Hepatocyte (in vitro differentiated cells): ENCODE measurements around the gene GPRC5A. TPM values are rescaled to one million over a fixed set of nuclear protein-coding genes. Genes with fewer than 3 reads are reported as not detected.

Experiments used
- DNase-seq: peaks from one replicate; pipeline ENCODE4 v3.0.0-alpha.2; 2016; ENCODE audit warnings: low spot score
- H2AFZ ChIP-seq: fragments of 200-600 bp; sonication (generic); 2 replicates; pipeline ENCODE4 v1.6.0; 2016; ENCODE audit warnings: antibody characterized with exemption, mild to moderate bottlenecking
- H3K27ac ChIP-seq: fragments of 200-600 bp; sonication (generic); 2 replicates; pipeline ENCODE4 v1.5.1; 2016; ENCODE audit warnings: mild to moderate bottlenecking
- H3K27me3 ChIP-seq: fragments of 200-600 bp; sonication (generic); 2 replicates; pipeline ENCODE4 v1.6.1; 2016
- H3K36me3 ChIP-seq: fragments of 200-600 bp; sonication (generic); replicated peaks from 2 replicates; pipeline ENCODE4 v1.5.1; 2016; ENCODE audit warnings: low read depth; ENCODE audit not compliant: insufficient read depth
- H3K4me1 ChIP-seq: fragments of 200-600 bp; sonication (generic); 2 replicates; pipeline ENCODE4 v1.5.1; 2016; ENCODE audit warnings: mild to moderate bottlenecking, moderate library complexity; ENCODE audit not compliant: insufficient read depth
- H3K4me2 ChIP-seq: fragments of 200-600 bp; sonication (generic); 2 replicates; pipeline ENCODE4 v1.6.0; 2016
- H3K4me3 ChIP-seq: fragments of 200-600 bp; sonication (generic); 2 replicates; pipeline ENCODE4 v1.5.1; 2016; ENCODE audit warnings: mild to moderate bottlenecking
- H3K79me2 ChIP-seq: fragments of 200-600 bp; sonication (generic); 2 replicates; pipeline ENCODE4 v1.6.0; 2017; ENCODE audit warnings: mild to moderate bottlenecking
- H3K9me2 ChIP-seq: fragments of 200-600 bp; sonication (generic); replicated peaks from 2 replicates; pipeline ENCODE4 v1.6.0; 2017; ENCODE audit warnings: mild to moderate bottlenecking; ENCODE audit not compliant: insufficient read depth
- H3K9me3 ChIP-seq: fragments of 200-600 bp; sonication (generic); 2 replicates; pipeline ENCODE4 v1.5.1; 2016; ENCODE audit warnings: low read depth, mild to moderate bottlenecking
- H4K20me1 ChIP-seq: fragments of 200-600 bp; sonication (generic); 2 replicates; pipeline ENCODE4 v1.6.0; 2016; ENCODE audit warnings: mild to moderate bottlenecking; ENCODE audit not compliant: insufficient read depth, poor library complexity, severe bottlenecking
- EZH2 ChIP-seq: fragments of 200-600 bp; sonication (generic); IDR thresholded peaks from 2 replicates; pipeline ENCODE4 v1.6.1; 2016; ENCODE audit warnings: antibody characterized with exemption, mild to moderate bottlenecking, borderline replicate concordance
- EZH2phosphoT487 ChIP-seq: fragments of 200-600 bp; sonication (generic); IDR thresholded peaks from one replicate; pipeline ENCODE4 v1.6.1; 2018; ENCODE audit warnings: antibody characterized with exemption, mild to moderate bottlenecking, low read depth, moderate library complexity; ENCODE audit not compliant: unreplicated experiment, severe bottlenecking
- WGBS: methylation state at CpG from one replicate; pipeline ENCODE4 v1.1.6; 2016; ENCODE audit warnings: low lambda C conversion rate; ENCODE audit errors: missing lambda C conversion rate; 5-methylcytosine and 5-hydroxymethylcytosine counted together
- polyA plus RNA-seq: library from polyadenylated mRNA; unstranded; fragments of >200 nt; fragmentation: Nextera tagmentation; extraction: Ambion mirVana; gene quantifications from 2 replicates; pipeline ENCODE4 v1.2.1, GENCODE V29; 2016
- total RNA-seq: library from RNA; depleted of rRNA; stranded (reverse); fragments of >200 nt; gene quantifications from 2 replicates; pipeline ENCODE4 v1.2.3, GENCODE V29; 2014
- TF ChIP-seq, protein P1 (sequence below): fragments of 200-600 bp; sonication (generic); IDR thresholded peaks from 2 replicates; pipeline ENCODE4 v1.5.1; 2016; ENCODE audit warnings: antibody characterized with exemption, mild to moderate bottlenecking; ENCODE audit not compliant: poor library complexity

The GPRC5A gene
- total and polyA plus RNA-seq, 2 experiments from 2014 or later: 60.2 to 80.4 TPM

DNA sequence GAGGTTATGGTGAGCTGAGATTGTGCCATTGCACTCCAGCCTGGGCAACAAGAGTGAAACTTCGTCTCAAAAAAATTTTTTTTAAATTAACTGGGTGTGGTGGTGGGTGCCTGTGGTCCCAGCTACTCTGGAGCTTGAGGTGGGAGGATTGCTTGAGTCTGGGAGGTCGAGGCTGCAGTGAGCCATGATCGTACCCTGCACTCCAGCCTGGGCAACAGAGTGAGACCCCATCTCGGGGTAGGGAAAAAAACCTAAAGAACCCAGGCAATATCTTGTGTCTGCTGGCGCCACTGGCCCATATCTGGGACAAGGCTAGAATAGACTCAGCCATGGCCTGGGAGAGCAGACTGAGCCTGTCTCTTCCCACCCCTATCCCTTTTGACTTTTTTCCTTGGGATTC lies 9.1 kb upstream of the GPRC5A start:
- DNase-seq: no peak
- TF ChIP-seq EZH2 (no peak), EZH2phosphoT487 (no peak)
- TF ChIP-seq, protein P1, sequence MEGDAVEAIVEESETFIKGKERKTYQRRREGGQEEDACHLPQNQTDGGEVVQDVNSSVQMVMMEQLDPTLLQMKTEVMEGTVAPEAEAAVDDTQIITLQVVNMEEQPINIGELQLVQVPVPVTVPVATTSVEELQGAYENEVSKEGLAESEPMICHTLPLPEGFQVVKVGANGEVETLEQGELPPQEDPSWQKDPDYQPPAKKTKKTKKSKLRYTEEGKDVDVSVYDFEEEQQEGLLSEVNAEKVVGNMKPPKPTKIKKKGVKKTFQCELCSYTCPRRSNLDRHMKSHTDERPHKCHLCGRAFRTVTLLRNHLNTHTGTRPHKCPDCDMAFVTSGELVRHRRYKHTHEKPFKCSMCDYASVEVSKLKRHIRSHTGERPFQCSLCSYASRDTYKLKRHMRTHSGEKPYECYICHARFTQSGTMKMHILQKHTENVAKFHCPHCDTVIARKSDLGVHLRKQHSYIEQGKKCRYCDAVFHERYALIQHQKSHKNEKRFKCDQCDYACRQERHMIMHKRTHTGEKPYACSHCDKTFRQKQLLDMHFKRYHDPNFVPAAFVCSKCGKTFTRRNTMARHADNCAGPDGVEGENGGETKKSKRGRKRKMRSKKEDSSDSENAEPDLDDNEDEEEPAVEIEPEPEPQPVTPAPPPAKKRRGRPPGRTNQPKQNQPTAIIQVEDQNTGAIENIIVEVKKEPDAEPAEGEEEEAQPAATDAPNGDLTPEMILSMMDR: no peak
- Histone ChIP-seq H3K79me2 (no peaks in the 10 kb centered on the region), H3K4me3 (no peak overlapping the region), H3K9me2 (no peaks in the 10 kb centered on the region), H3K27ac (peak overlapping the region; percentile 79), H4K20me1 (no peaks in the 10 kb centered on the region), H3K27me3 (no peaks in the 10 kb centered on the region), H3K4me2 (peak overlapping the region; percentile 31), H3K9me3 (no peaks in the 10 kb centered on the region), H2AFZ (no peak overlapping the region), H3K4me1 (peaks cover 30% of the 10 kb centered on the region), H3K36me3 (no peaks in the 10 kb centered on the region)
- WGBS: 96% methylated on average over 5 of the region's 5 CpGs

DNA sequence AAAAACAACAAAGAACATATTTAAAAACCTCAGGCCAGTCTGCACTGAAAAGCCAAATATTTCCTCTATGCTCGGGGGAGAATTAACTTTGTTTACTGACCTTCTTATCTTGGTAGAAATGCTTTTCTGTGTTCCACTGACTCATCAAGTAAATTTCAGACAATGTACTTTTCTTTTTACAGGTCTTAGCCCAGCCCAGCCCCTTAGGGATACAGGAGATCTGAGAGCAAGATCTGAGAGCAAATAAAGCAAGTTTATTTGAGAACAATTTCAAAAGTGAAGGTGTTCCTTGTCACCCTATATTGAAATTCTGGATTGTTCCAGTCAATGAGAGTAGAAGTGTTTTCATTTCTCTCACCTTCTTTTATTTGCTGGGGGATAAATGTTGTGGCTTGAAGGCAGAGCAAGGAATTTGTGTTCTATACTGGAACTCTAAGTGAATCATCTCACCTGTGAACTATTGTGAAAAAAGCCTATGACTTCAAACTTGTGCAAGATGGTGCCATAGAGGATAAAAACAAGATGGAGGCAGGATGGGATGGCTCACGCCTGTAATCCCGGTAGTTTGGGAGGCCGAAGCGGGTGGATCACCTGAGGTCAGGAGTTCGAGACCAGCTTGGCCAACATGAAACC lies 7.9 kb upstream of the GPRC5A start:
- Histone ChIP-seq H3K4me2 (peak overlapping the region; percentile 31), H3K9me2 (no peaks in the 10 kb centered on the region), H3K9me3 (no peaks in the 10 kb centered on the region), H3K36me3 (no peaks in the 10 kb centered on the region), H3K27me3 (no peaks in the 10 kb centered on the region), H3K27ac (peak overlapping the region; percentile 79), H2AFZ (no peak overlapping the region), H4K20me1 (no peaks in the 10 kb centered on the region), H3K4me3 (no peak overlapping the region), H3K79me2 (no peaks in the 10 kb centered on the region), H3K4me1 (peaks cover 26% of the 10 kb centered on the region)
- peak; percentile 64 for DNase-seq
- WGBS: 76% methylated on average over 6 of the region's 6 CpGs
- TF ChIP-seq EZH2 (no peak), EZH2phosphoT487 (peak; percentile 40)
- TF ChIP-seq, protein P1: no peak

DNA sequence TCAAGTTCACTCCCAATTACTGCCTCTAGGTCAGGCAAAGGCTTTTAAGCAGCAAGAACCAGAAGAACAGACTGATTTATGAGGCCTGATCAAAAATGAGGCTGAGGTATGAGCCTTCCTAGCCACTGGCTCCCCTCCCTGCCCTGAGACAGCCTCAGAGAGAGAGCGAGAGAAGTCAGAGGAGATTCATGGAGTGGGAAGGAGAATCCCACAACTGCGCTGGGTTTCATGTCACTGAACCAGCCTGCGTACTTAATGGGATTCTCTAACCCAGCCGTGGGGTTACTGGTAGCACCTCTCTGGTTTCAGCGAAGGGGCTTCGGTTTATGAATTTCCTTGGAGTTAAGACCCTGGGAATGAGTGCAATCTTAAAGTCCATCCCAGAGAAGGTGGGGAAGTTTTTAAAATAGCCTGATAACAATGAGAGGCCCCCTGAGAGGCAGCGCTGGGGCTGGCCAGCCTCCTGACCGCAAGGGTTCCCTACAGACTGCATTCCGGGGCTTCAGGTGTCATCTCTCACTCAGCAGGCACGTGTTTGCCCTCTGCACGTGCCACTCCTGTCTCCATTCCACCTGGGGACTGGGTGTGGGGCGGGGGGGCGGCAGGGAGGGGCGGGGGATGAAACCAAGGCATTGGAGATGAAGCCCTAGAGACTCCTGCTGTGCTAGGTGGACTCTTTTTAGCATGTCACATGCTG lies 6.1 kb upstream of the GPRC5A start:
- DNase-seq: peak; percentile 64
- Histone ChIP-seq H2AFZ (no peak overlapping the region), H3K4me1 (peaks cover 26% of the 10 kb centered on the region)

More for the DNA sequence above, 6.1 kb upstream of the GPRC5A start:
- no peaks in the 10 kb centered on the region for H3K36me3 ChIP-seq
- H3K79me2 ChIP-seq: no peaks in the 10 kb centered on the region
- no peaks in the 10 kb centered on the region for H3K27me3 ChIP-seq
- 27% methylated on average over 14 of the region's 14 CpGs for WGBS
- no peaks in the 10 kb centered on the region for H4K20me1 ChIP-seq
- TF ChIP-seq EZH2phosphoT487 (no peak), EZH2 (no peak)
- TF ChIP-seq, protein P1: no peak
- H3K9me3 ChIP-seq: no peaks in the 10 kb centered on the region
- H3K27ac ChIP-seq: peak overlapping the region; percentile 79
- H3K4me2 ChIP-seq: no peak overlapping the region
- no peak overlapping the region for H3K4me3 ChIP-seq
- H3K9me2 ChIP-seq: no peaks in the 10 kb centered on the region
